GM19463 (cell line): Measurements from ENCODE around the gene MACROD1.

Source experiments
- ATAC-seq: cut with Tn5 transposase; IDR thresholded peaks from one replicate; pipeline ENCODE4 v1.9.1; 2021; ENCODE audit warnings: mild to moderate bottlenecking, moderate library complexity; ENCODE audit not compliant: unreplicated experiment

MACROD1 gene

GRCh38 chr11:64094463-64095260 is 71.3 kb downstream of the MACROD1 start:
- ATAC-seq = no peak

GRCh38 chr11:64093233-64094039 is 72.5 kb downstream of the MACROD1 start:
- no peak for ATAC-seq

DNA sequence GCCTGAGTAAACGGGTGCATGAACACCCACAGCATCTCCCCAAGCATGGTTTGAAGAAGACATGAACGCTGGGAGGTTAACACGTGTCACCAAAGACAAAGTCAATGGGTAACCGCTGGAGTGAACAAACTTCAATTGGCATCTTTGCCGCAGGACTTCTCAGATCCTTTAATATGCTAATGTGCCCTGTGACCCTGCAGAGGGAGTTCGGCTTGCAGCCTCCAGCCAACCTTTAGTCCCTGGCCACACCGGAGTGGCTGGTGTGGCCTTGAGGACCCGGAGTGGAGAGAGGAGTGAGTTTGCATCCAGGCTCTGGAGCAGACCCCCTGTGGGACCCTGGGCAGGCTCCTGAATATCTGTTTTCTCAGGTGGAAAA is 73.2 kb downstream of the MACROD1 start:
- ATAC-seq = no peak

DNA sequence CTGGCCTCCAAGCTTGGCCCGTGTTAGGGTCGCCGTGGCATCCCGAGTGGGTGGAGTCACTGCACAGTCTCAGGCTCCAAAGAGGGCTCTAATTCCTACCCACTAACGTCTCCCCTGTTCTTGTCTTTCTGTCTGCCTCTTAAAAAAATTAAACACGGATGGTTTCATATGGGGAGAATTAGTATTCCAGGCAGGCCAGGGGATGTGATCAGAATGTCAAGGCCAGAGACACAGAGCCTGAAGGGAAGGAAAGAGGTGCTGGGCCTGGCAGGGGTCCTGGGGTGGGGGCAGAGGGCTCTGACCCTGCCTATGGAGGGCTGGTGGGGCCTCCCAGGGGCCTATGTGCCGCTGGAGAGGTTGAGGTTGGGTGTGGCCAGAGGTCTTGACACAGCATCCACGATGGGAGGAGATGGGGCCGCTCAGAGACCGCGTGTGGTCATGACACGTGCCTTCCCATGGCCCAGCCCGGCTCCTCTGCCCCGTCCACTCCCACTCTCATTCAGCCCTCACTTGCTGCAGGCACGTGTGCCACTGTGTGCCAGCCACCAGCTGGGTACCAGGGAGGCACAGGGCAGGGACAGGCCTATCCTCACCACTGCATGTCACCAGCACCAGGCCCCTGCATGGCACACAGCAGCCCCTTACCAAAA is 73.7 kb downstream of the MACROD1 start:
- ATAC-seq = no peak

DNA sequence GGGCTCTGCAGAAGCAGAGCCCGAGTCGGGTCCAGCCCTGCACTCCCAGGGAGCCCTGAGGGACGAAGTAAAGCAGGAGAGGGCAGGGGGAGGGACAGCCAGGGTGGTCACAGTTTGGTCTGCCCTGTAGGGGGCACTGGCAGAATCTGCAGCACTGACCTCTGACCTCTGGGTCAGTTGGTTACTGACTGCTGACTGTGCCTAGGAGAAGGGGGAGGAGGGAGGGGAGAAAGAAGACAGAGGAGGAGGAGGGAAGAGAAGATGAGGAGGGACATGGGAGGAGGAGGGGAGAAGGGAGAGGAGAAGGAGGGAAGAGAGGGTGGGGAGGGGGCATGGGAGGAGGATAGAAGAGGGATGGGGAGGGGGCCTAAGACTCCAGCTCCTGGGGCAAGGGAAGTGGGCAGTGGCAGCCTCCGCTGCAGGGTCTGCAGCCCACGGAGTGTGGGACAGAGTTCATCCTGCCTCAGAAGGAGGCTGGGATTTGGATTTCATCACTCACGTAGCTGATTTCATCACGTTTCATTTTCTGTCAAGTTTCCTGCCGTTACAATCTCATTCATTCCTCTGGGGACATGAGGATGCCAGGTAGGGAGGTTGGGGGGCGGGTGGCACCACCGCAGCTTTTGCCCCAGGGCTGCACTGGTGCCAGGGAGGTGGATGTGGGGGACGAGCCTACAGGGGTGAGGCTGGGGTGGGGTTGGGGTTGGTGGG is 75.0 kb downstream of the MACROD1 start:
- no peak for ATAC-seq

DNA sequence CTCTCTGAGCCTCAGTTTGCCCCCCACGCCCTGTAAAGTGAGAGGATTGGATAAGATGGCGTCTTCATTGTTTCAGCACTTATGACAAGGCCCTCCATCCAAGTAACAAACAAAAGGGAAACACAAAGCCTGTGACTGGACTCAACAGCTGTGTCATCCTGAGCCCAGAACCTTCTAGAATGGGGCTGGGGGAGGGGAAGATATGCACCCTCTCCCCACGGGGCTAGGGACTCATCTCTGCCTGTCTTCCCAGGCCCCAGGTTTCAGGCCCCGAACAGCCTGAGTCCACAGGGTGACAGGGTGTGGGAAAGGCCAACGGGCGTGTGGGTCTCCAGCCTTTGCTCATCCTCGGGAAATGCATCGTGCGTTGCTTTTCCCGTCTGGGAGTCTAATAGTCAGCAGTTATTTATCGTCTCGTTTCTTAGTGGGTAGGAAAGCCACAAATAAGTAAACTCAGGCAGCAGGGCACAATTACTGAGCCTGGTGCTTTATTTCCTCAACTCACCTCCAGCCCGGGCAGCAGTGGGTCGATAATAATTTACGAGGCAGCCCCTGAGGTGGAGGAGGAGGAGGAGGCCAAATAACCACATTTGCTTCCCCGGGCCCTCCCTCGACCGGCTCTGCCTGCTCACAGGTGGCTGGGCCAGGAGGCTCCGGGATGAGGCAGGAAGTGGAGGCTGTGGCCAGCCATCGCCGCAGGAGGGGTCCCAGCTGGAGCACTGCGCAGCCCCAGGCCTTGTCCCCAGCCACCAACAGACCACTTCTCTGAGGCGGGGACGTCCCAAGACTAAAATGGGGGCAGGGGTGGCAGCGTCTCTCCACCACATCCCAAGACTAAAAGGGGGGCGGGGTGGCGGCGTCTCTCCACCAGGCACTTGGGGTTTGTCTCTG is 75.8 kb downstream of the MACROD1 start:
- ATAC-seq = no peak

DNA sequence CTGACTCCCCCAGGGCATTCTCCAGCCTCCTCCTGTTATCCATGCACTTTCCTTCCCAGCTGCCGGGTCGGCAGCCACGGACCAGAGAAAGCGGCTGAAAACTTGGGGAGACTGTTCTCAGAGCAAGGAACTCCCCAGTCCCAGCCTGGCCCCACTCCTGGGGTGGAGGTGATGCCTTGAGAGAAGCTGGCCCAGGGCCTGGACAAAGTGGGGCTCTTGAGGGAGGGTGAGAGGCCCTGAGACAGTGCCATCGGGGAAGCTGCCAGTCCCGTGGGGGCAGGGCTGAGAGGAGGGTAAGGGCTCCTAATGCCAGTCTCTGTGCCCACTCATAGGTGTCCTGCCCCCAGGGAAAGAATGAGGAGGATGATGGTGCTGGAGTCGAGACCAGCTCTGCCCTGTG is 76.4 kb downstream of the MACROD1 start:
- no peak for ATAC-seq

DNA sequence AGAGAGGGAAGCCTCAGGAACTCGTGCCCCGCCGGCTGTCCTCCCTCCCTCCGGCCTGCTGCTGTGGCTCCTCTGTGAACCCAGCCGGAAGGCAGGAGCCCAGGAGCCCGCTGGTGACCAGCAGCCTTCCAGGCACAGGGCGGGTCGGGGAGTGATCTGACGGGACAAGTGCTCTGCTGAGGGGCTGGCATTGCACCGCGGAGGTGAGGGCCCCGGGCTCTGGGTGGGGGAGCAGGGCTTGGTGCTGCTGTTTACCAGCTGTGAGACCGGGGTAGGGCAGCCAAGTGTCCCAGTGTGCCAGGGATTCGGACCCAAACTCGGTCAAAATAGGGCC is 76.9 kb downstream of the MACROD1 start:
- ATAC-seq = no peak

- ATAC-seq = no peak
Observed at GRCh38 chr11:64088162-64089026, 77.5 kb downstream of the MACROD1 start.

- no peak for ATAC-seq
Observed at GRCh38 chr11:64086258-64087123, 79.4 kb downstream of the MACROD1 start.

DNA sequence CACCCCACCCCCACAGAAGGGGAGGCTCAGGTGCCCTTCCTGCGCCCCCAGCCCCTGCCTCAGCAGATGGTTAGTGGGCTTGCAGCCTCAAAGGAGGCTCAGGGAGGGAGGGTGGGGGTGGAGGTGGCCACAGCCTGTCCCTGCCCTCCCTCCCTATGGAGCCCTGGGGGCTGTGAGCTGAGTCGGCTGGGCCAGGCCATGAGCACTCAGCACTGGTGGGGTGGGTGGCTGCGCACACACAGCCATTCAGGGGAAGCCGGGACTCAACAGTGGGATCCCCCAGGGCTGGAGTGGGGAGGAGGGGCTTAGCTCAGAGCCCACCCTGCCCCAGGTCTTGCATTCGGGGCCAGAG is 80.0 kb downstream of the MACROD1 start:
- ATAC-seq = no peak

GRCh38 chr11:64084951-64085710 is 80.8 kb downstream of the MACROD1 start:
- no peak for ATAC-seq

DNA sequence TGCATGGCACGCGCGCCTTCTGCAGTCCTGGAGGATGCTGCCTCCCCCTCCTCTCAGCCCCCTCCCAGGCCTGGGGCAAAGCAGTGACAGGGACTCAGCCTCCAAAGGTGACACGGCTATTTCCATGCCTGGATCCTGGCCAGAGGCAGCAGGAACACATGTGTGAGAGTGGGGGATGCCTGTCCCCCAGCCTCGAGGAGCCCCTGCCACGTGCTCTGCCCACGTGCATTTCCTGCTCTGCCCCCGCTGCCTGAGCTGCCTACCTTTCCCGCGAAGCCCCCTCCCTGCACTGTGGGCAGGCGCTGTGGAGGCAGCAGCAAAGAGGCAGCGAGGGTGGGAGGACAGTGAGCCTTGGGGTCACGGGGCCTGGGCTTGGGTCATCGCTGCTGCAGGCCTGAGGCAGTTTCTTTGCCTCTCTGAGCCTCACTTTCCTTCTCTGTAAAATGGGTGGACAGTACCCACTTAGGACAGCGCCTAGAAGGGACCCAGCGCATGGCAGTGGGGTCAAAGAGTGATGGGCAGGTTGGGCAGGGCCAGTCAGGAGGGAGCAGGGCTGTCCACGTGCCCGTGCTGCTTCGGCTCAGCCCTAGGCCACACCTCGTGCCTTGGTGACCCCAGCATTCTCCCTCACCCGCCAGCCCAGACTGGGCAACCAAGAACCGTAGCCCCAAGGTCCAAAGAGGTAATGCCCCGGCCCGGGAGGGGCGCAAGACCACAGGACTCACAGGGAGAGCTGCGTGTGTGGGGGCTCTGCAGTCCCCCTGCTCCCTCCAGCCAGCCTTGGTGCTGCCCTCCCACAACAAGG is 81.6 kb downstream of the MACROD1 start:
- no peak for ATAC-seq

DNA sequence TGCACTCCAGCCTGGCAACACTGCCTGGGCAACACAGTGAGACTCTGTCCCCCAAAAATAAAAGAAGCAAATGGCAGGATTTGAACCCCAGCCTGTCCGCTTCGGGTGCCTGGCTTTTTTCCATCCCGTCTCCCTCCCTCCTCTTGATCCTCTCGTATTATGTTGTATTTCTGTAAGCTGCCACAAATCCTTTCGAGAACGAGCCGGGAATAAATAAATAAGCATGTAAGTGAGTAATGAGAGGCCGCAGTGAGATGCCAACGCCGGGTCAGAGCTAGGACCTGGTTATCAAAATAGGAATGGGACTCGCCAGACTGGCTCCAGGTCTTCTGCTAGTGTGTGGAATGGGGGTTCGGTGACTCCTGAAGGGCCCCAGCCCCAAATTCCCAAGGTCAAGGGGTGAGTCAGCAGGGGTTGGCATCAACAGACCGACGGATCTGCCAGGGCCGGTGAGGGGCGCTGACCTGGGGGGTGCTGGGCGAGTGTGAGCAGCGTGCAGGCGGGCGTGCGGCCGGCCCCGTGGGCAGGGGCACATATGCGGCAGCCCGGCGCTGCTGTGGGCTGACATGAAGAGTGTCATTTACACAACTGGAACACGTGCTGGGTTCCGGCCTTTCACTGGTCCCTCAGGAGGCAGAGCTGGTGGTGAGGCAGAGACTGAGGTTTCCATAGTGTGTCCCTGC is 82.4 kb downstream of the MACROD1 start:
- ATAC-seq = no peak

GRCh38 chr11:64081745-64082442 is 84.0 kb downstream of the MACROD1 start:
- no peak for ATAC-seq

DNA sequence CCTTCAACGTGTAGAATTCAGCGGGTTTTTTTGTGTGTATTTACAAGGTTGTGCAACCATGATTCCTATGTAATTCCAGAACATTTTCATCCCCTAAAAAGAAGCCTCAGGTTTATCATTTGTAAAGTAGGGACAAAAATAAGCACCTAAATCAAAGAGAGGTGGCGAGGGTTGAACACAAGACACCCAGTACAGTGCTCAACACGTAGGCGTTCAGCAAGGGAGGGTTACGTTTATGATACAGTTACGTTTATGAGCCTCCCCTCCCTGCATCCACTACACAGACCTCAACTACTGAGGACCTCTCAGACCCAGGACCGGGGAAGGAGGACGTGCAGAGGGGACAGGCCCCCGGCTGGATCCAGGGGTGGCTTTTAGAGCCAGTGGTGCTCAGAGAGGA is 85.5 kb downstream of the MACROD1 start:
- no peak for ATAC-seq
